Spleen (tissue), 11 donors: ENCODE results near the gene BTD. TPM values are rescaled to one million over a fixed set of nuclear protein-coding genes. Genes with fewer than 3 reads are reported as not detected.
A peak's percentile ranks its signal among the peaks of the same experiment; 100 is the strongest.

ENCODE experiments used
- DNase-seq: peaks from one replicate; pipeline ENCODE4 v3.0.0-alpha.2; 2020
- H3K27ac ChIP-seq, 8 donors: fragments of 200-600 bp; sonication (generic) in 7 of 8; 1 replicate in 4 of 8; 2 replicates in 4 of 8; pipeline versions ENCODE4 v1.5.0 to v1.8.0; 2016 to 2021; ENCODE audit warnings: inconsistent platforms in 4 of 8, mild to moderate bottlenecking in 4 of 8, moderate library complexity in 1 of 8
- H3K27me3 ChIP-seq, 7 donors: fragments of 200-600 bp; sonication (generic) in 6 of 7; replicated peaks in 1 of 7; 1 replicate in 4 of 7; 2 replicates in 3 of 7; pipeline versions ENCODE4 v1.5.0 to v1.8.0; 2016 to 2021; ENCODE audit warnings: inconsistent platforms in 3 of 7, mild to moderate bottlenecking in 1 of 7
- H3K36me3 ChIP-seq, 6 donors: fragments of 200-600 bp; sonication (generic) in 5 of 6; 1 replicate in 4 of 6; 2 replicates in 2 of 6; pipeline versions ENCODE4 v1.5.0 to v1.8.0; 2016 to 2021; ENCODE audit warnings: inconsistent platforms in 2 of 6
- H3K4me1 ChIP-seq, 6 donors: fragments of 200-600 bp; sonication (generic) in 5 of 6; 1 replicate in 3 of 6; 2 replicates in 3 of 6; pipeline versions ENCODE4 v1.5.0 to v1.8.0; 2016 to 2021; ENCODE audit warnings: inconsistent platforms in 3 of 6
- H3K4me3 ChIP-seq, 8 donors: fragments of 200-600 bp; sonication (generic) in 7 of 8; 1 replicate in 4 of 8; 2 replicates in 4 of 8; pipeline versions ENCODE4 v1.5.0 to v1.8.0; 2016 to 2021; ENCODE audit warnings: inconsistent platforms in 4 of 8, mild to moderate bottlenecking in 4 of 8, moderate library complexity in 2 of 8
- H3K9me3 ChIP-seq, 8 donors: fragments of 200-600 bp; sonication (generic) in 7 of 8; 1 replicate in 4 of 8; 2 replicates in 4 of 8; pipeline versions ENCODE4 v1.5.0 to v1.8.0; 2016 to 2021; ENCODE audit warnings: inconsistent platforms in 4 of 8
- CTCF ChIP-seq, 11 experiments: fragments of 200-600 bp in 7 of 11; fragments of 450-650 bp in 4 of 11; sonication (generic) in 4 of 11; IDR thresholded peaks in 8 of 11; conservative IDR thresholded peaks in 3 of 11; 1 replicate in 7 of 11; 2 replicates in 4 of 11; pipeline versions ENCODE4 v1.4.0 to v1.8.0; 2016 to 2021; ENCODE audit warnings: antibody characterized with exemption in 11 of 11, inconsistent platforms in 4 of 11, mild to moderate bottlenecking in 1 of 11
- POLR2A ChIP-seq, 3 donors: fragments of 450-650 bp; IDR thresholded peaks; one replicate each; pipeline ENCODE4 v1.5.1; 2017; ENCODE audit warnings: antibody characterized with exemption in 3 of 3, mild to moderate bottlenecking in 1 of 3
- POLR2AphosphoS5 ChIP-seq, 3 donors: sonication (generic); formaldehyde crosslinking; IDR thresholded peaks; one replicate each; pipeline ENCODE4 v1.5.1; 2017; ENCODE audit warnings: antibody characterized with exemption in 3 of 3
- WGBS, 5 donors: extraction: QIAGEN DNeasy Blood & Tissue Kit in 3 of 5; methylation state at CpG; one replicate each; pipeline versions ENCODE4 v1.1.5 to v1.1.7; 2013 to 2018; 5-methylcytosine and 5-hydroxymethylcytosine counted together
- intact Hi-C: fragments of 100-400 bp; cut with DNase I; formaldehyde crosslinking; loops from one replicate; pipeline ENCODE4 v1.15.0; 2023; ENCODE audit warnings: low total_unique reads
- polyA plus RNA-seq, 3 donors: library from polyadenylated mRNA; stranded (reverse); fragments of 200-250 nt; gene quantifications; one replicate each; pipeline ENCODE4 v1.2.1, GENCODE V29; 2013
- total RNA-seq, 7 donors: library from RNA; depleted of rRNA in 3 of 7; stranded (reverse); fragments of >200 nt in 3 of 7; fragmentation: NEBNext Ultra II Directional in 4 of 7; extraction: Animal tissue kit (Norgen Biotek cat#: 25700) in 4 of 7; gene quantifications; one replicate each; pipeline versions ENCODE4 v1.1.0 to v1.2.1, GENCODE V29; 2016 to 2021
- donor health status: healthy with polysubstance abuse.
- donor health status: DM: no; HTN: no; CAD: no; lungs with moderate emphysema.
- donor health status: DM: no; HTN: no; CAD: no.
- donor health status: Bipolar disorder and iron deficiency.
- donor health status: healthy.
- donor health status: DM: no; HTN: no; CAD: no.
- donor health status: DM: yes; HTN: yes; CAD: no.

The BTD gene
- total and polyA plus RNA-seq, 10 donors: 3.9 to 43.7 (median 20.4) TPM

GRCh38 chr3:15634671-15635070, 33.1 kb downstream of the BTD start:
- DNase-seq: no peak
- peak overlapping the region in 6 of 8 donors; percentile 3 to 82 (median 36) for H3K27ac ChIP-seq

DNA sequence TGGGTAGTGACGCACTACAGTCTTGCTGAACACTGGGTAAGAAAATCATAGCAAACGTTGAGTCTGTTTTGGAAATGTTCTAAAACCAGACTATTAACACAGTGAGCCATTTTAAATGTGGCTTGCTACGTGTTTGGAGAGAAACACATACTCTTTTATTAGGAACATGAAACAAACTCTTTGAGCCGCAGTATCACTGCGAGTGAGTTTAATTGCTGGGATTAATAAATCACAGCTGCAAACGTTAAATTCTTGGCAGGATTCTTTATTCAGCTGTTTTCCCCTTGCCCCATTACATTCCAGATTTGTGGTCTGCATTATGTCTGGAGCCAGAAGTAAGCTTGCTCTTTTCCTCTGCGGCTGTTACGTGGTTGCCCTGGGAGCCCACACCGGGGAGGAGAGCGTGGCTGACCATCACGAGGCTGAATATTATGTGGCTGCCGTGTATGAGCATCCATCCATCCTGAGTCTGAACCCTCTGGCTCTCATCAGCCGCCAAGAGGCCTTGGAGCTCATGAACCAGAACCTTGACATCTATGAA, 33.6 kb downstream of the BTD start:
- H3K4me1 ChIP-seq: peaks cover 4 to 65% (median 37%) of the 10 kb centered on the region in 6 donors
- peaks cover 0 to 4% (median 0%) of the 10 kb centered on the region in 6 donors for H3K36me3 ChIP-seq
- H3K27me3 ChIP-seq: no peaks in the 10 kb centered on the region
- no peaks in the 10 kb centered on the region for H3K9me3 ChIP-seq
- intact Hi-C loops: loop anchor here (10.0 kb wide), 1 partner anchor 540 kb away; the partner anchor contains the start of gene GALNT15
- no peak overlapping the region for H3K4me3 ChIP-seq
- 74 to 83% (median 81%) methylated on average over 13 of the region's 13 CpGs for WGBS, 5 donors
- H3K27ac ChIP-seq: peak overlapping the region in 6 of 8 donors; percentile 7 to 82 (median 72)
- TF ChIP-seq POLR2AphosphoS5 (IDR thresholded peaks at IDR 0.05) (no peak), POLR2A (IDR thresholded peaks at IDR 0.05) (no peak), CTCF (IDR thresholded peaks at IDR 0.05 in 8 of 11, conservative IDR thresholded peaks at IDR 0.05 in 3 of 11) (no peak)
- no peak for DNase-seq

More at GRCh38 chr3:15634671-15635070, 33.1 kb downstream of the BTD start:
- TF ChIP-seq CTCF (IDR thresholded peaks at IDR 0.05 in 8 of 11, conservative IDR thresholded peaks at IDR 0.05 in 3 of 11) (no peak), POLR2A (IDR thresholded peaks at IDR 0.05) (no peak), POLR2AphosphoS5 (IDR thresholded peaks at IDR 0.05) (no peak)
- Histone ChIP-seq H3K36me3 (peaks cover 0 to 4% (median 0%) of the 10 kb centered on the region in 6 donors), H3K4me3 (no peak overlapping the region), H3K4me1 (peaks cover 7 to 70% (median 43%) of the 10 kb centered on the region in 6 donors), H3K9me3 (no peaks in the 10 kb centered on the region), H3K27me3 (no peaks in the 10 kb centered on the region)
- intact Hi-C loops: loop anchor here (10.0 kb wide), 1 partner anchor 540 kb away; the partner anchor contains the start of gene GALNT15
- 81 to 97% (median 87%) methylated on average over 2 of the region's 2 CpGs for WGBS, 5 donors

DNA sequence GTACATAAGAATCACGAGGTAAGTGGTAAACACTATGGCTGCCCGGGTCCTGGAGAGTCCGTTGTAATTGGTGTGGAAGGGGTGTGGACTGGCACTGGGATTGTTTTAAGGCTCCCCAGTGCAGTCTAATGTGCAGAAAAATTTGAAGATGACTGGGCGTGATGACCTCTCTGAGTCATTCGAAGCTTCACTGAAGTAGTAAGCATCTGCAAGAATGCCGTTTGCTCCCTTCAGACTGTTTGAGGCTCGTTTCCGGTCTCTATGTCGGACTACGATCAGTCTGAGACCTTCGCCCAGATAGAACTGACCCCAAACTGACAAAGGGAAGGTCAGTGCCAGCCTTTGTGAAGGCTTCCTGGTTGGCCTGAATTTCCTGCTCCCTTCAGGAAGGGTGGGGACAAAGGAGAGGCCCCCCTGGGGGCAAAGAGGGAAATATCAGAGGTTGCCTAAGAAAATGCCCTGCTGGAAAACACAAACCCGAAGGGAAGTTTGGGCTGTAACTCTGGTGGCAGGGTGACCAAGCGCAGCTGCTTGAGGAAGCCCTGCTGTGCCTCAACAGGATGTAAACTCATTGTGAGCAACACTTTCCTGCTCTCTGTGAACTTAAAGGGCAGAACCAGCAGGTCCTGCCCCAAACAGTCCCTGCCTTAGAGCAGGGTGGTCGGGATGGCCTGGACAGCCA, 34.6 kb downstream of the BTD start:
- intact Hi-C loops: loop anchor here (10.0 kb wide), 1 partner anchor 539 kb away; the partner anchor contains the start of gene GALNT15
- Histone ChIP-seq H3K4me1 (peaks cover 4 to 55% (median 28%) of the 10 kb centered on the region in 6 donors), H3K36me3 (peaks cover 0 to 4% (median 0%) of the 10 kb centered on the region in 6 donors), H3K4me3 (peak overlapping the region in 1 of 8 donors; percentile 3), H3K27ac (peak overlapping the region; percentile 20 to 82 (median 68)), H3K27me3 (no peaks in the 10 kb centered on the region), H3K9me3 (no peaks in the 10 kb centered on the region)
- DNase-seq: no peak
- TF ChIP-seq POLR2AphosphoS5 (IDR thresholded peaks at IDR 0.05) (peak in 2 of 3 donors; percentile 66 to 78), CTCF (IDR thresholded peaks at IDR 0.05 in 8 of 11, conservative IDR thresholded peaks at IDR 0.05 in 3 of 11) (peak in 1 of 11 experiments; percentile 21), POLR2A (IDR thresholded peaks at IDR 0.05) (no peak)
- WGBS, 5 donors: 37 to 60% (median 45%) methylated on average over 14 of the region's 14 CpGs
